ENCODE results near the gene DPP6.

The DPP6 gene

GRCh38 chr7:154880513-154880912, 828.3 kb downstream of the DPP6 start:
- DNase-seq (ENCODE audit: low spot score) = no peak

- no peak for DNase-seq (ENCODE audit: low spot score)
These were observed 828.8 kb downstream of the DPP6 start for GRCh38 chr7:154881026-154881425.

GRCh38 chr7:154881526-154881925, 829.3 kb downstream of the DPP6 start:
- DNase-seq (ENCODE audit: low spot score) = no peak

- DNase-seq (ENCODE audit: low spot score) = no peak
These were observed 830.8 kb downstream of the DPP6 start for GRCh38 chr7:154882931-154883474.

- DNase-seq (ENCODE audit: low spot score) = no peak
These were observed 832.2 kb downstream of the DPP6 start for GRCh38 chr7:154884348-154884920.

GRCh38 chr7:154886591-154886990, 834.4 kb downstream of the DPP6 start:
- no peak for DNase-seq (ENCODE audit: low spot score)

- DNase-seq (ENCODE audit: low spot score) = no peak
These were observed 836.5 kb downstream of the DPP6 start for GRCh38 chr7:154888690-154889089.

- no peak for DNase-seq (ENCODE audit: low spot score)
These were observed 840.3 kb downstream of the DPP6 start for GRCh38 chr7:154892459-154892858.

- no peak for DNase-seq (ENCODE audit: low spot score)
These were observed 843.9 kb downstream of the DPP6 start for GRCh38 chr7:154896076-154896475.

- no peak for DNase-seq (ENCODE audit: low spot score)
These were observed 847.0 kb downstream of the DPP6 start for GRCh38 chr7:154898973-154899855.

GRCh38 chr7:154899862-154900261, 847.7 kb downstream of the DPP6 start:
- no peak for DNase-seq (ENCODE audit: low spot score)

- DNase-seq (ENCODE audit: low spot score) = no peak
These were observed 850.4 kb downstream of the DPP6 start for GRCh38 chr7:154902600-154903082.

GRCh38 chr7:154903083-154903731, 851.0 kb downstream of the DPP6 start:
- DNase-seq (ENCODE audit: low spot score) = no peak

- no peak for DNase-seq (ENCODE audit: low spot score)
These were observed 852.9 kb downstream of the DPP6 start for GRCh38 chr7:154905146-154905545.

- no peak for DNase-seq (ENCODE audit: low spot score)
These were observed 853.4 kb downstream of the DPP6 start for GRCh38 chr7:154905615-154906014.

- no peak for DNase-seq (ENCODE audit: low spot score)
These were observed 854.0 kb downstream of the DPP6 start for GRCh38 chr7:154906201-154906600.

- DNase-seq (ENCODE audit: low spot score) = no peak
These were observed 854.6 kb downstream of the DPP6 start for GRCh38 chr7:154906736-154907355.

- no peak for DNase-seq (ENCODE audit: low spot score)
These were observed 855.7 kb downstream of the DPP6 start for GRCh38 chr7:154907651-154908620.

GRCh38 chr7:154909241-154910105, 857.3 kb downstream of the DPP6 start:
- no peak for DNase-seq (ENCODE audit: low spot score)

GRCh38 chr7:154910125-154910524, 857.9 kb downstream of the DPP6 start:
- no peak for DNase-seq (ENCODE audit: low spot score)

Measured in COLO829 (cell line).